HepG2 (cell line): ENCODE results near the gene ZNF451. TPM values are rescaled to one million over a fixed set of nuclear protein-coding genes. Genes with fewer than 3 reads are reported as not detected.
A peak's percentile ranks its signal among the peaks of the same experiment; 100 is the strongest.

Experiments
- AFF4 ChIP-seq: sonication (generic); formaldehyde crosslinking; IDR thresholded peaks from 2 replicates; pipeline ENCODE4 v1.4.0; 2020; ENCODE audit warnings: missing genetic modification reagents
- CEBPG ChIP-seq: IDR thresholded peaks from 2 replicates; pipeline ENCODE4 v1.6.1; 2016
- GPN1 ChIP-seq: sonication (generic); formaldehyde crosslinking; IDR thresholded peaks from 2 replicates; pipeline ENCODE4 v1.5.1; 2020; ENCODE audit warnings: missing genetic modification reagents, borderline replicate concordance
- NFATC3 ChIP-seq: sonication (generic); formaldehyde crosslinking; IDR thresholded peaks from 2 replicates; pipeline ENCODE4 v1.5.1; 2020; ENCODE audit warnings: mild to moderate bottlenecking, missing genetic modification reagents
- PHF21A ChIP-seq: sonication (generic); formaldehyde crosslinking; IDR thresholded peaks from 2 replicates; pipeline ENCODE4 v1.5.0; 2020; ENCODE audit warnings: mild to moderate bottlenecking, missing genetic modification reagents
- ZNF230 ChIP-seq: sonication (generic); formaldehyde crosslinking; IDR thresholded peaks from 2 replicates; pipeline ENCODE4 v1.4.0; 2020; ENCODE audit warnings: mild to moderate bottlenecking, missing genetic modification reagents
- ZNF350 ChIP-seq: sonication (generic); formaldehyde crosslinking; IDR thresholded peaks from 2 replicates; pipeline ENCODE4 v1.4.0; 2020; ENCODE audit warnings: mild to moderate bottlenecking, low read depth, missing genetic modification reagents, borderline replicate concordance
- ZNF510 ChIP-seq: sonication (generic); formaldehyde crosslinking; IDR thresholded peaks from 2 replicates; pipeline ENCODE4 v1.4.0; 2020; ENCODE audit warnings: low read depth, mild to moderate bottlenecking, missing genetic modification reagents
- ZNF691 ChIP-seq: sonication (generic); formaldehyde crosslinking; IDR thresholded peaks from 2 replicates; pipeline ENCODE4 v1.4.0; 2020; ENCODE audit warnings: missing genetic modification reagents, low read depth, mild to moderate bottlenecking, borderline replicate concordance
- polyA plus RNA-seq, 8 experiments: library from polyadenylated mRNA; depleted of rRNA in 3 of 8; stranded (reverse) in 7 of 8; unstranded in 1 of 8; fragments of >200 nt; fragmentation: Illumina TruSeq in 4 of 8; extraction: Trizol in 4 of 8; gene quantifications; 2 replicates each; pipeline versions ENCODE4 v1.2.1 to v1.2.3, GENCODE V29; 2011 to 2016; ENCODE audit warnings: low read depth in 4 of 8, missing spikeins in 1 of 8, mixed read lengths in 1 of 8; ENCODE audit not compliant: insufficient read depth in 1 of 8
- total RNA-seq, 5 experiments: library from RNA; depleted of rRNA; stranded (reverse); fragments of >200 nt; fragmentation: Illumina TruSeq; extraction: Trizol; gene quantifications; 2 replicates each; pipeline ENCODE4 v1.2.3, GENCODE V29; 2016; ENCODE audit warnings: low read depth in 1 of 5
- TF ChIP-seq, protein P1 (sequence below): sonication (generic); formaldehyde crosslinking; IDR thresholded peaks from 2 replicates; pipeline ENCODE4 v1.8.0; 2022; ENCODE audit warnings: missing genetic modification reagents, mild to moderate bottlenecking, moderate library complexity, borderline replicate concordance
- TF ChIP-seq, protein P2 (sequence below): IDR thresholded peaks from 2 replicates; pipeline ENCODE4 v1.6.1; 2018; ENCODE audit warnings: missing genetic modification reagents, mild to moderate bottlenecking, missing compliant biosample characterization
- TF ChIP-seq, protein P3 (sequence below): sonication (generic); formaldehyde crosslinking; IDR thresholded peaks from 2 replicates; pipeline ENCODE4 v1.4.0; 2020; ENCODE audit warnings: missing genetic modification reagents
- TF ChIP-seq, protein P4 (sequence below): sonication (generic); formaldehyde crosslinking; conservative IDR thresholded peaks from 2 replicates; pipeline ENCODE4 v1.4.0; 2020; ENCODE audit warnings: missing genetic modification reagents
- TF ChIP-seq, protein P5 (sequence below), 2 experiments: fragments of 450-650 bp in 1 of 2; sonication (generic) in 1 of 2; formaldehyde crosslinking; IDR thresholded peaks; 2 replicates each; pipeline versions ENCODE4 v1.5.0 to v1.8.0; 2020 to 2022; ENCODE audit warnings: mild to moderate bottlenecking in 1 of 2, missing genetic modification reagents in 1 of 2

Gene ZNF451
- total and polyA plus RNA-seq, 2 of the 13 experiments (the other 11 are each of a cell fraction or from before 2014, with no cell fraction given), result 32.1 to 65.7 TPM

DNA sequence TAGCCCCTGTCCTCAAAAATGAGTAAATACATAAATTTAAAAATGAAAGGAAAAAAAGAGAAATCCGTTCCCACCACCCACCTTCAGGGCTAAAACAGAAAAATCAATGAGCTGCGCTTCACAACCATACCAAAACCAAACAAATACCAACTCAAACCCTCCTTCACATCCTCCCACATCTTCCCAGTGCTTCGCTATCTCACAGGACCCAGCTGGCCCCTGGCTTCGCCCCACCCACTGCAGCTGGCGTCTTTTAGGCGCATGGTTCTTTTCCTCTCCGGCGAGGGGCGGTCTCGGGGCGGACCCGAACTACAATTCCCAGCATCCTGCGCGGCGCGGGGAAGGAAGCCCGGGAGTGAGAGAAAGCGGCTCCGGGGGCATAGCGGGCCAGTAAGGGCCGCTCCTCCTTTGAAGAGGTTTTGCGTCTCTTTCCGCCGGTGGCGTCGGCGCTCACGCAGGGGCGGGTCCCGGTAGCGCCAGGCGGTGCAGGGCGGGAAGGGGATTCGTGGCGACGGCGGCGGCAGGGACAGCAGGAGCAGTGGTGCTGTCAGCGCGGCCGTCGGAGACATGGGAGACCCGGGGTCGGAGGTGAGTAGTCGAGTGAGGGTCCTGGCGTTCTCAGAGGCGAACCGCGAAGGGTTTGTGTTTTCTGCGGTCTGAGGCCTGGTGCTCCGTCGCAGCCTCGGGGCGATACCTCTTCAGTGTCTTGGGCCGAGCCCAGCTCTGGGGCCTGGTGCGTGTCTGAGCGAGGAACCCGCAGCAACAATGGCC lies at the start of gene ZNF451 (continued):
- TF ChIP-seq AFF4 (CRISPR knock-in tag), result no peak
- TF ChIP-seq PHF21A (CRISPR knock-in tag), result peak; percentile 84
- TF ChIP-seq CEBPG (CRISPR knock-in tag), result peak; percentile 29; the same call in 1 of the 2 replicates
- TF ChIP-seq, protein P1, sequence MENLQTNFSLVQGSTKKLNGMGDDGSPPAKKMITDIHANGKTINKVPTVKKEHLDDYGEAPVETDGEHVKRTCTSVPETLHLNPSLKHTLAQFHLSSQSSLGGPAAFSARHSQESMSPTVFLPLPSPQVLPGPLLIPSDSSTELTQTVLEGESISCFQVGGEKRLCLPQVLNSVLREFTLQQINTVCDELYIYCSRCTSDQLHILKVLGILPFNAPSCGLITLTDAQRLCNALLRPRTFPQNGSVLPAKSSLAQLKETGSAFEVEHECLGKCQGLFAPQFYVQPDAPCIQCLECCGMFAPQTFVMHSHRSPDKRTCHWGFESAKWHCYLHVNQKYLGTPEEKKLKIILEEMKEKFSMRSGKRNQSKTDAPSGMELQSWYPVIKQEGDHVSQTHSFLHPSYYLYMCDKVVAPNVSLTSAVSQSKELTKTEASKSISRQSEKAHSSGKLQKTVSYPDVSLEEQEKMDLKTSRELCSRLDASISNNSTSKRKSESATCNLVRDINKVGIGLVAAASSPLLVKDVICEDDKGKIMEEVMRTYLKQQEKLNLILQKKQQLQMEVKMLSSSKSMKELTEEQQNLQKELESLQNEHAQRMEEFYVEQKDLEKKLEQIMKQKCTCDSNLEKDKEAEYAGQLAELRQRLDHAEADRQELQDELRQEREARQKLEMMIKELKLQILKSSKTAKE (CRISPR knock-in tag), result peak; percentile 75
- TF ChIP-seq, protein P2, sequence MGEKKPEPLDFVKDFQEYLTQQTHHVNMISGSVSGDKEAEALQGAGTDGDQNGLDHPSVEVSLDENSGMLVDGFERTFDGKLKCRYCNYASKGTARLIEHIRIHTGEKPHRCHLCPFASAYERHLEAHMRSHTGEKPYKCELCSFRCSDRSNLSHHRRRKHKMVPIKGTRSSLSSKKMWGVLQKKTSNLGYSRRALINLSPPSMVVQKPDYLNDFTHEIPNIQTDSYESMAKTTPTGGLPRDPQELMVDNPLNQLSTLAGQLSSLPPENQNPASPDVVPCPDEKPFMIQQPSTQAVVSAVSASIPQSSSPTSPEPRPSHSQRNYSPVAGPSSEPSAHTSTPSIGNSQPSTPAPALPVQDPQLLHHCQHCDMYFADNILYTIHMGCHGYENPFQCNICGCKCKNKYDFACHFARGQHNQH, result peak; percentile 89
- TF ChIP-seq, protein P3, sequence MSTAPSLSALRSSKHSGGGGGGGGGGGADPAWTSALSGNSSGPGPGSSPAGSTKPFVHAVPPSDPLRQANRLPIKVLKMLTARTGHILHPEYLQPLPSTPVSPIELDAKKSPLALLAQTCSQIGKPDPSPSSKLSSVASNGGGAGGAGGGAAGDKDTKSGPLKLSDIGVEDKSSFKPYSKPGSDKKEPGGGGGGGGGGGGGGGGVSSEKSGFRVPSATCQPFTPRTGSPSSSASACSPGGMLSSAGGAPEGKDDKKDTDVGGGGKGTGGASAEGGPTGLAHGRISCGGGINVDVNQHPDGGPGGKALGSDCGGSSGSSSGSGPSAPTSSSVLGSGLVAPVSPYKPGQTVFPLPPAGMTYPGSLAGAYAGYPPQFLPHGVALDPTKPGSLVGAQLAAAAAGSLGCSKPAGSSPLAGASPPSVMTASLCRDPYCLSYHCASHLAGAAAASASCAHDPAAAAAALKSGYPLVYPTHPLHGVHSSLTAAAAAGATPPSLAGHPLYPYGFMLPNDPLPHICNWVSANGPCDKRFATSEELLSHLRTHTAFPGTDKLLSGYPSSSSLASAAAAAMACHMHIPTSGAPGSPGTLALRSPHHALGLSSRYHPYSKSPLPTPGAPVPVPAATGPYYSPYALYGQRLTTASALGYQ (CRISPR knock-in tag), result peak; percentile 74; the same call in 1 of the 2 replicates
- TF ChIP-seq, protein P4, sequence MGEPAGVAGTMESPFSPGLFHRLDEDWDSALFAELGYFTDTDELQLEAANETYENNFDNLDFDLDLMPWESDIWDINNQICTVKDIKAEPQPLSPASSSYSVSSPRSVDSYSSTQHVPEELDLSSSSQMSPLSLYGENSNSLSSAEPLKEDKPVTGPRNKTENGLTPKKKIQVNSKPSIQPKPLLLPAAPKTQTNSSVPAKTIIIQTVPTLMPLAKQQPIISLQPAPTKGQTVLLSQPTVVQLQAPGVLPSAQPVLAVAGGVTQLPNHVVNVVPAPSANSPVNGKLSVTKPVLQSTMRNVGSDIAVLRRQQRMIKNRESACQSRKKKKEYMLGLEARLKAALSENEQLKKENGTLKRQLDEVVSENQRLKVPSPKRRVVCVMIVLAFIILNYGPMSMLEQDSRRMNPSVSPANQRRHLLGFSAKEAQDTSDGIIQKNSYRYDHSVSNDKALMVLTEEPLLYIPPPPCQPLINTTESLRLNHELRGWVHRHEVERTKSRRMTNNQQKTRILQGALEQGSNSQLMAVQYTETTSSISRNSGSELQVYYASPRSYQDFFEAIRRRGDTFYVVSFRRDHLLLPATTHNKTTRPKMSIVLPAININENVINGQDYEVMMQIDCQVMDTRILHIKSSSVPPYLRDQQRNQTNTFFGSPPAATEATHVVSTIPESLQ (CRISPR knock-in tag), result no peak
- 0 out of 2 replicates have a peak, but pooled peaks have one; percentile 44 for TF ChIP-seq ZNF510
- TF ChIP-seq GPN1 (CRISPR knock-in tag), result peak; percentile 77; the same call in 1 of the 2 replicates
- TF ChIP-seq NFATC3 (CRISPR knock-in tag), result peak; percentile 64; the same call in 1 of the 2 replicates
- 0 out of 2 replicates have a peak, but pooled peaks have one; percentile 18 for TF ChIP-seq ZNF691 (CRISPR knock-in tag)
- TF ChIP-seq ZNF230, result peak; percentile 59; the same call in 1 of the 2 replicates
- TF ChIP-seq, protein P5, sequence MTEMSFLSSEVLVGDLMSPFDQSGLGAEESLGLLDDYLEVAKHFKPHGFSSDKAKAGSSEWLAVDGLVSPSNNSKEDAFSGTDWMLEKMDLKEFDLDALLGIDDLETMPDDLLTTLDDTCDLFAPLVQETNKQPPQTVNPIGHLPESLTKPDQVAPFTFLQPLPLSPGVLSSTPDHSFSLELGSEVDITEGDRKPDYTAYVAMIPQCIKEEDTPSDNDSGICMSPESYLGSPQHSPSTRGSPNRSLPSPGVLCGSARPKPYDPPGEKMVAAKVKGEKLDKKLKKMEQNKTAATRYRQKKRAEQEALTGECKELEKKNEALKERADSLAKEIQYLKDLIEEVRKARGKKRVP (CRISPR knock-in tag; IDR thresholded peaks at IDR 0.05), result peak in 1 of 2 experiments; percentile 76; a peak in 2 of 4 replicates
- TF ChIP-seq ZNF350, result peak; percentile 91
